NCI-H2227 treated with DMSO at 0.1 percent for 48 hours (cell line): Measurements from ENCODE around the gene CIC.

Experiments used
- DNase-seq: peaks from one replicate; lab custom pipeline; 2025; lab: John Stamatoyannopoulos, UW

Gene CIC

GRCh38 chr19:42268704-42269477 lies at the start of gene CIC:
Gene CIC, plus strand, starts transcription at chr19:42269252. Its CDS starts 2,532 bp downstream, at chr19:42271784.
- DNase-seq, result peak; percentile 100

GRCh38 chr19:42219812-42220750 lies 49.0 kb upstream of the CIC start, which contains the start of gene ZNF526:
Gene ZNF526, plus strand, starts transcription at chr19:42220312. Its CDS starts 4,092 bp downstream, at chr19:42224404.
- peak; percentile 100 for DNase-seq

GRCh38 chr19:42220751-42221097 lies 48.3 kb upstream of the CIC start:
- DNase-seq, result no peak

GRCh38 chr19:42224940-42225717 lies 43.9 kb upstream of the CIC start:
- DNase-seq, result no peak

- DNase-seq, result no peak
Observed at GRCh38 chr19:42225718-42226292, 43.2 kb upstream of the CIC start.

- no peak for DNase-seq
Observed at GRCh38 chr19:42226886-42227285, 42.2 kb upstream of the CIC start.

- no peak for DNase-seq
Observed at GRCh38 chr19:42228641-42229040, 40.4 kb upstream of the CIC start.

- DNase-seq, result no peak
Observed at GRCh38 chr19:42229301-42229854, 39.7 kb upstream of the CIC start.

- DNase-seq, result no peak
Observed at GRCh38 chr19:42229855-42230351, 39.1 kb upstream of the CIC start.

GRCh38 chr19:42230571-42230970 lies 38.5 kb upstream of the CIC start:
- no peak for DNase-seq

- DNase-seq, result no peak
Observed at GRCh38 chr19:42232435-42232834, 36.6 kb upstream of the CIC start.

- no peak for DNase-seq
Observed at GRCh38 chr19:42233106-42233505, 35.9 kb upstream of the CIC start.

GRCh38 chr19:42233678-42234292 lies 35.3 kb upstream of the CIC start:
- no peak for DNase-seq

GRCh38 chr19:42234364-42234763 lies 34.7 kb upstream of the CIC start:
- DNase-seq, result no peak

GRCh38 chr19:42235181-42235580 lies 33.9 kb upstream of the CIC start:
- no peak for DNase-seq

GRCh38 chr19:42239544-42240220 lies 29.4 kb upstream of the CIC start:
- DNase-seq, result no peak

- DNase-seq, result no peak
Observed at GRCh38 chr19:42241279-42241678, 27.8 kb upstream of the CIC start.

- no peak for DNase-seq
Observed at GRCh38 chr19:42242069-42242511, 27.0 kb upstream of the CIC start.

GRCh38 chr19:42242512-42243409 lies 26.3 kb upstream of the CIC start, which contains the start of gene GSK3A:
Gene GSK3A, minus strand, starts transcription at chr19:42242602. Its CDS starts 137 bp downstream, at chr19:42242465.
- peak; percentile 100 for DNase-seq
